ES-I3 (cell line): ENCODE results near the gene TEX14.

Experiments used
- H3K36me3 ChIP-seq: 2 replicates; pipeline ENCODE4 v1.6.1; 2013; ENCODE audit warnings: mild to moderate bottlenecking, low read length, control low read depth, moderate library complexity; ENCODE audit not compliant: insufficient read depth
- H3K4me1 ChIP-seq: 2 replicates; pipeline ENCODE4 v1.6.1; 2013; ENCODE audit warnings: mild to moderate bottlenecking, control low read depth, low read length; ENCODE audit not compliant: insufficient read depth
- H3K9ac ChIP-seq: 2 replicates; pipeline ENCODE4 v1.6.1; 2013; ENCODE audit warnings: low read depth, mild to moderate bottlenecking, low read length, moderate library complexity
- H3K9me3 ChIP-seq: 2 replicates; pipeline ENCODE4 v1.6.1; 2013; ENCODE audit warnings: mild to moderate bottlenecking, low read length, moderate library complexity; ENCODE audit not compliant: control insufficient read depth, insufficient read depth

The TEX14 gene

GRCh38 chr17:58531661-58532554 lies 159.9 kb downstream of the TEX14 start:
- peaks cover 33% of the 10 kb centered on the region for H3K4me1 ChIP-seq
- H3K9ac ChIP-seq, result peak overlapping the region; percentile 82
- H3K36me3 ChIP-seq, result no peaks in the 10 kb centered on the region
- no peaks in the 10 kb centered on the region for H3K9me3 ChIP-seq

GRCh38 chr17:58531122-58531521 lies 160.7 kb downstream of the TEX14 start:
- H3K9ac ChIP-seq, result peak overlapping the region; percentile 82; the same call in 1 of the 2 replicates
- no peaks in the 10 kb centered on the region for H3K9me3 ChIP-seq
- peaks cover 39% of the 10 kb centered on the region for H3K4me1 ChIP-seq
- no peaks in the 10 kb centered on the region for H3K36me3 ChIP-seq

GRCh38 chr17:58530655-58531054 lies 161.2 kb downstream of the TEX14 start:
- no peaks in the 10 kb centered on the region for H3K36me3 ChIP-seq
- peaks cover 40% of the 10 kb centered on the region for H3K4me1 ChIP-seq
- H3K9me3 ChIP-seq, result no peaks in the 10 kb centered on the region
- no peak overlapping the region for H3K9ac ChIP-seq

- Histone ChIP-seq H3K9me3 (no peaks in the 10 kb centered on the region), H3K4me1 (peaks cover 42% of the 10 kb centered on the region), H3K9ac (no peak overlapping the region), H3K36me3 (no peaks in the 10 kb centered on the region)
Observed at GRCh38 chr17:58529275-58529674, 162.6 kb downstream of the TEX14 start.

GRCh38 chr17:58528443-58528842 lies 163.4 kb downstream of the TEX14 start:
- Histone ChIP-seq H3K4me1 (peaks cover 42% of the 10 kb centered on the region), H3K9me3 (no peaks in the 10 kb centered on the region), H3K9ac (no peak overlapping the region), H3K36me3 (no peaks in the 10 kb centered on the region)

- Histone ChIP-seq H3K9ac (no peak overlapping the region), H3K36me3 (no peaks in the 10 kb centered on the region), H3K9me3 (no peaks in the 10 kb centered on the region), H3K4me1 (peaks cover 38% of the 10 kb centered on the region)
Observed at GRCh38 chr17:58527949-58528348, 163.9 kb downstream of the TEX14 start.

- H3K9me3 ChIP-seq, result no peaks in the 10 kb centered on the region
- no peaks in the 10 kb centered on the region for H3K36me3 ChIP-seq
- peaks cover 32% of the 10 kb centered on the region for H3K4me1 ChIP-seq
- no peak overlapping the region for H3K9ac ChIP-seq
Observed at GRCh38 chr17:58527306-58527705, 164.5 kb downstream of the TEX14 start.

GRCh38 chr17:58525239-58525638 lies 166.6 kb downstream of the TEX14 start:
- no peak overlapping the region for H3K9ac ChIP-seq

GRCh38 chr17:58521680-58522079 lies 170.2 kb downstream of the TEX14 start:
- H3K9ac ChIP-seq, result no peak overlapping the region
- peaks cover 28% of the 10 kb centered on the region for H3K4me1 ChIP-seq
- no peaks in the 10 kb centered on the region for H3K9me3 ChIP-seq
- no peaks in the 10 kb centered on the region for H3K36me3 ChIP-seq

More at GRCh38 chr17:58525239-58525638, 166.6 kb downstream of the TEX14 start:
- peaks cover 33% of the 10 kb centered on the region for H3K4me1 ChIP-seq
- H3K9me3 ChIP-seq, result no peaks in the 10 kb centered on the region
- no peaks in the 10 kb centered on the region for H3K36me3 ChIP-seq

GRCh38 chr17:58520843-58521430 lies 170.9 kb downstream of the TEX14 start:
- no peak overlapping the region for H3K9ac ChIP-seq
- H3K36me3 ChIP-seq, result no peaks in the 10 kb centered on the region
- H3K9me3 ChIP-seq, result no peaks in the 10 kb centered on the region
- peaks cover 22% of the 10 kb centered on the region for H3K4me1 ChIP-seq

GRCh38 chr17:58517928-58518609 lies 173.8 kb downstream of the TEX14 start:
- H3K9ac ChIP-seq, result peak overlapping the region; percentile 89
- H3K36me3 ChIP-seq, result no peaks in the 10 kb centered on the region
- H3K9me3 ChIP-seq, result no peaks in the 10 kb centered on the region
- peaks cover 14% of the 10 kb centered on the region for H3K4me1 ChIP-seq

GRCh38 chr17:58517378-58517927 lies 174.4 kb downstream of the TEX14 start:
- Histone ChIP-seq H3K4me1 (peaks cover 14% of the 10 kb centered on the region), H3K9me3 (no peaks in the 10 kb centered on the region), H3K36me3 (no peaks in the 10 kb centered on the region)

GRCh38 chr17:58516644-58517377 lies 175.0 kb downstream of the TEX14 start:
- Histone ChIP-seq H3K4me1 (peaks cover 14% of the 10 kb centered on the region), H3K9ac (peak overlapping the region; percentile 77), H3K36me3 (no peaks in the 10 kb centered on the region), H3K9me3 (no peaks in the 10 kb centered on the region)

More at GRCh38 chr17:58517378-58517927, 174.4 kb downstream of the TEX14 start:
- H3K9ac ChIP-seq, result peak overlapping the region; percentile 77

- H3K9ac ChIP-seq, result peak overlapping the region; percentile 89; the same call in 1 of the 2 replicates
- no peaks in the 10 kb centered on the region for H3K9me3 ChIP-seq
- H3K36me3 ChIP-seq, result peaks cover 10% of the 10 kb centered on the region
- H3K4me1 ChIP-seq, result peaks cover 12% of the 10 kb centered on the region
Observed at GRCh38 chr17:58515286-58515685, 176.6 kb downstream of the TEX14 start.
